ENCODE results near the gene CCBE1.

Gene CCBE1

DNA sequence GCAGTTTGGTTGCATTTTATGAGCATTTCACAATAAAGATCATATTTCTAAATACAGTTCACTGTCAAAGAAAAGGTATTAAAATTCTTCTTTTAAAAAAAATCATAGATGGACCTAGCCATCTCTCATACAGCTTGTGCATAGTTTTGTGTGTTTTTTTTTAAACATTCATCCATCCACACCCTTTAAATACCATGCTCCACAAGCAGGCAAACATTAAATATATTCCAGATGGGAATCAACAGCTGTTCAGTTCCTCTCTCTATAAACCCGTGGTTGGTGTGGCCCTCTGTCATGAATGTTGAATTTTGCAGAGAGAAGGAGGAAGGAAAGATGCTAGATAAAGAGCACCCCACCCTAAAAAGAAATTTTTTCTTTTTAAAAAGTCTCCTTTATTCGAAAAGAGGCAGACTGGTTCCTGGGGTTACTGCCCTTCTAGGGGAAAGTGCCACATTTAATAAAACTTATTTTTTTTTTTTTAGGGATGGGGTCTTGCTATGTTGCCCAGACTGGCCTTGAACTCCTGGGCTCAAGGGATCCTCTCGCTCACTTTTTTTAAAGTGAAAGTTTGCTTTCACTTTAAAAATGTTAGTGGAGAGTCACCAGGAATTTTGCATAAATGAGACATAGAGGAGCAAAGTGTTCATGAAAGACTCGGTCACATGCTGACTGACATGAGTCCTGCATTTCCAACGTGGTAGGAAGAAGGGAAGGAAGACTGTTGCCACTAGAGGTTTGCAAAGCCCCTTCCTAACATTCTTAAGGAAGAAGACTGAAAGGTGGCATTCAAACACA lies 264.2 kb downstream of the CCBE1 start:
- DNase-seq = no peak

- no peak for DNase-seq
Observed at GRCh38 chr18:59431131-59431530, 266.1 kb downstream of the CCBE1 start.

GRCh38 chr18:59429608-59430007 lies 267.6 kb downstream of the CCBE1 start:
- no peak for DNase-seq

GRCh38 chr18:59428018-59428417 lies 269.2 kb downstream of the CCBE1 start:
- DNase-seq = no peak

GRCh38 chr18:59426855-59427254 lies 270.4 kb downstream of the CCBE1 start:
- no peak for DNase-seq

- DNase-seq = no peak
Observed at GRCh38 chr18:59423259-59423658, 274.0 kb downstream of the CCBE1 start.

- no peak for DNase-seq
Observed at GRCh38 chr18:59420244-59420643, 277.0 kb downstream of the CCBE1 start.

GRCh38 chr18:59419386-59419785 lies 277.8 kb downstream of the CCBE1 start:
- DNase-seq = no peak

DNA sequence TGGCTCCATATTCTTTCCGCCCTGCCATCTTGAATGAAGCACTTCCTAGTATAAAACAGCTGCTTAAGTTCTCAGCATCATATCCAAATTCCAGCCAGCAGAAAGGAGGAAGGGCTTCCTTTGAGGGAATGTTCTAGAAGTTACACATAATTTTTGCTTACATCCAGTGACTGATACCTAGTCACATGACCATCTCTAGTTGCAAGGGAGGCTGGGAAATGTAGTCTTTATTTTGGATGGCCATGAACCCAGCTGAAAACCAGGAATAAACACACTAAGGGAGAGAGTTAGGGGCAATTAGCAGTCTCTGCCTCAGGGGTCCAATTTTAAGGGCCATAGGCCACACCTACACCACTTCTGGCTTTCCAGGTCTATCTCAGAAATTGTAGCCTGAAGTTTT lies 280.4 kb downstream of the CCBE1 start:
- no peak for DNase-seq

- DNase-seq = no peak
Observed at GRCh38 chr18:59414111-59414653, 283.0 kb downstream of the CCBE1 start.

DNA sequence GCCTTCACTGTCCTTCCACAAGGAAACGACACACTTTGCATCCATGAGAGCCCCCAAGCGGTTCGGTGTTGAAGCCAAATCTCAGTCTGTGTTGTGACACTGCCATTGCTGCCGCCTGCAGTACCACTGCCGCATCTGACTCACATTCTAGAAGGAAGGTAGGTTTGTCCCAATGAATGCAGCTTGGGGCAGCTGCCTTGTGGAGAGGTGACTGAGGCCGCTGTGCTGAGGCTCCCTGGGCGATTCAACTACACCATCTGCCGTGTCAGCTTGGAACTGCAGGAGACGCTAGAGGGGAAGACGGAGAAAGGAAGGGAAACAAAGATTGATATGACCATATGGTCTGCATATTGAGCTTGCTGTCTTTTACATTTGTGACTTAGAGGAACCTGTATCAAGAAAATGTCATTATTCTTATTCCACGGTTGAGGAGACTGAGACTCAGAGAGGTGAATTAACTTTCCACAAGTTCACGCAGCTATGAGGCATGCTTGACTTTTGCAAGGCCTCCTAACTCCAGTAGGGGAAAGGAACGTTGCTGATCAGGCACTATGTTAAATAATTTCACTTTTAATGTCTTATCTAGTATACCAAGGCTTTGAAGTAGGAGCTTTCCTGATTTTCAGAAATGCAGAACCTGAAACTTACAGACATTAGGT lies 294.7 kb downstream of the CCBE1 start:
- DNase-seq = peak; percentile 66

- DNase-seq = no peak
Observed at GRCh38 chr18:59400407-59400806, 296.8 kb downstream of the CCBE1 start.

- DNase-seq = peak; percentile 30
Observed at GRCh38 chr18:59395226-59396175, 301.7 kb downstream of the CCBE1 start.

- no peak for DNase-seq
Observed at GRCh38 chr18:59393381-59393780, 303.8 kb downstream of the CCBE1 start.

- no peak for DNase-seq
Observed at GRCh38 chr18:59388817-59389216, 308.4 kb downstream of the CCBE1 start.

DNA sequence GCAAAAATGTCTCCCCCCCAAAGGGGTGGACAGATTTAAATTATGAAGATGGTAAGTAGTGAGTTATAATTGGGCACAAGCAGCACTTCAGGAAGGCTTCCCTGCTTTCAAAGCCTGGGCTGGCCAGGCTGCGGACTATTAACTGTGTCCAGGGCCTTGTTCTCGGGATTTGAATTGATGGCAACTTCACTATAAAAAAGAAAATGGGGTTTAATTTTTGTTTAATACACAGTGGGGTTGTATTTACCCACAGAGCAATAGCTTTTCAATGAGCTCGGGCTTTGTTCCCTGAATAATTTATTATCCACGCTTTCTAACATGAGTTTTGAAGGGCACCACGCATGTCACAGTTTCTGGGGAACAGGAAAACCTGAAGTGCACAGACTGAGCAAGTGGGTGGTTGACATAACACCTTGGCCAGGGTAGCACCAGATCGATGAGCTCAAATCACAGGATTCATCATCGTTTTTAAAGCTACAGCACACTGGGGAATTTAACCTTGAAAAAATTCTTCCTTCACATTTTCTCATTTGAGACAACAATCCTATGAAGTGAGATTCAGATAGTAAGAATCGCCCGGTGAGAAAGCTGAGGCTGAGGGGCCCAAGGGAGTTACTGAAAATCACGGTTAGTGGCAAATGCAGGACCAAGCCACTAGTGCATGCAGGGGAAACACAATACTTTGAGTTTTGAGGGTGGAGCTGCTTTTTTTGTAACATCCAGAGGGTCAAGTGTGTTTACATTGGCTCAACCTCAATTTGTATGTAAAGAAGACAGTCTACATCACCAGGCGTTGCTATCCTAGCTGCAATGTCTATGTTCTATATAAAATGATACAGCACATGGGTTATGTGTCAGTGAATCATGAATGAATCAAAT lies 309.3 kb downstream of the CCBE1 start:
- DNase-seq = no peak

DNA sequence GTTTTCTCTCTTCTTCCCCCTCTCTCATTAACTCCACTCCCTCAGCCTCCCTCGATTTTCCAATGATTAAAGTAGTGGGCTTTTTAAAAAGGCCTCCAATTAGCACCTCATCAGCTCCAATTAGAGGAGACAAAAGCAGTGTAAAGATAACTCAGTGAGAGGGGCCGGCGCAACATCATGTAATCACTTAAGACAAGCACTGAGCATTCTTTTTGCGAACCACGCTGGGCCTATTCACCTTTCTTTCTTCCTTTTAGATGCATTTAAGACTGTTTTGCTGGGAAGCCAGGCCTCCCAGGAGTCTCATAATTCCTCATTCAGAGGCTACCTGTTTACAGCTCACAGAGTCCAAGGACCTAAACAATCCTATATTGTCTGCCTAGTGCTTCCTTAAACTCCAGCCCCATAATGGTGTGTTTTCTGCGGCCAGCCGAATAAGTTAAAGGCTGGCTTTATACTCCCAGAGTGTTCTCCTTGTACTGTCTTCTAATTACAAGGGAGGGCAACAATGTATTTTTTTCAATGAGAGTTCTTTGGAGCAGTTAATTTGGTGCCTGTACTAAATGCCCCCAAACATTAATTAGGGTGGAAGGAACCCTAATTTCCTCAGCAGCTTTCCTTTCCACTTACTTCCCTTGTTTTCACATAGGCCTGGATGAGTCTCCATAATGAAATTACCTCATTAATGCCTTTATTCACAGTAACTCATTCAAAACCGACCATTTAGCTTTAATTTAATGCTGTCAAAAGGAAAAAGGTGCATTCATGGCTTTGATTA lies 310.1 kb downstream of the CCBE1 start:
- DNase-seq = no peak

GRCh38 chr18:59385191-59385590 lies 312.0 kb downstream of the CCBE1 start:
- DNase-seq = no peak

DNA sequence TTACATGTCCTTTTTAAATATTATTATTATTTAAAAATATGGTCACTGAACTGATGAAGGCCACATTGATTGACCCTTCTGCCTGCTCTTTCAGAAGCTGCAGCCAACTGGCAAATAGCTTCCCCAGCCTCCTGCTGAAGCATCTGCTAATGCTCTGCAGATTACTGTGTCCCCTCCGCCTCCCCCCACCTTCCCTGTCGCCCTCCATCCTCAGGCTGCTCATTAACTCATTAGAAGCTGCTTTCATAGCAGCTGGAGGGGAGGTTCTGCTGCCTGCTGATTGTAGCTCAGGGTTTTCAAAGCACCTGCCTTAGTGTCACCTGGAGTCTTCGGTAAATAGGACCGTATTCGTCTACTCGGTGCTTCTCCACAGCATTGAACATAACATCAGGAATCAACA lies 313.4 kb downstream of the CCBE1 start:
- DNase-seq = no peak

DNA sequence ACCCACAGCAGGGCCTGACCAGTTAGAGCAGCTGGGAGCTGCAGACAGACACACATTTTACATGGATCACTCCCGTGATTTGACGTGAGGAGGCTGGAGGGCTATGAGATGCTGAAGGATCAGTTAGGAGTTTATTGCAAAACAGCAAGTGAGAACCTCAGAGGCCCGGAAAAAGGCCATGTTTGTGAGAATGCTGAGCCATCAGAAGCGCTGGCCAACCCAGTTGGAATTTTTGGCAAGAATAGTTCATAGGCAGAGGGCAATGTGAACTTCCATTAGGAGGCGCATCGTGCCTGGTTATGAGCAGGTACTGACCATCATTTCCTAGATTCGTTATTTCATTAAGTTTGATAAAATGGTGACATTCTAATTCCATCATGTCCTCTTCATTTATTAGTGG lies 314.8 kb downstream of the CCBE1 start:
- no peak for DNase-seq

- DNase-seq = no peak
Observed at GRCh38 chr18:59381949-59382348, 315.3 kb downstream of the CCBE1 start.
